Umbilical cord (tissue), 2 donors: ENCODE measurements around the gene UBIAD1. TPM values are rescaled to one million over a fixed set of nuclear protein-coding genes. Genes with fewer than 3 reads are reported as not detected.
"Not testable (repeated sequence)": the region's sequence is repeated elsewhere in the genome, so short reads cannot be mapped to it uniquely, and the experiment has no call there.

Experiments
- DNase-seq: peaks from one replicate; pipeline ENCODE4 v3.0.0-alpha.2; 2015; ENCODE audit warnings: low spot score
- total RNA-seq: library from RNA; depleted of rRNA; stranded (reverse); fragments of >200 nt; gene quantifications from one replicate; pipeline ENCODE4 v1.2.3, GENCODE V29; 2014; ENCODE audit warnings: low replicate concordance; ENCODE audit not compliant: insufficient read depth

The UBIAD1 gene
- total RNA-seq, 1 donor from 2014 or later: 7.9 TPM

GRCh38 chr1:11279630-11280029, 6.6 kb downstream of the UBIAD1 start:
- DNase-seq: no peak

GRCh38 chr1:11280719-11281376, 7.8 kb downstream of the UBIAD1 start:
- DNase-seq: no peak

GRCh38 chr1:11281518-11282331, 8.7 kb downstream of the UBIAD1 start:
- DNase-seq: peak; percentile 14

- no peak for DNase-seq
Measured at GRCh38 chr1:11283151-11283550, 10.2 kb downstream of the UBIAD1 start.

- no peak for DNase-seq
Measured at GRCh38 chr1:11284784-11285183, 11.8 kb downstream of the UBIAD1 start.

GRCh38 chr1:11285883-11286734, 13.1 kb downstream of the UBIAD1 start:
- DNase-seq: peak; percentile 12

- no peak for DNase-seq
Measured at GRCh38 chr1:11286735-11287410, 13.9 kb downstream of the UBIAD1 start.

GRCh38 chr1:11289064-11289463, 16.1 kb downstream of the UBIAD1 start:
- DNase-seq: no peak

GRCh38 chr1:11291049-11291448, 18.1 kb downstream of the UBIAD1 start:
- no peak for DNase-seq

- DNase-seq: no peak
Measured at GRCh38 chr1:11293856-11294255, 20.9 kb downstream of the UBIAD1 start.

GRCh38 chr1:11294951-11295350, 22.0 kb downstream of the UBIAD1 start:
- no peak for DNase-seq

- DNase-seq: no peak
Measured at GRCh38 chr1:11295905-11296304, 22.9 kb downstream of the UBIAD1 start.

- DNase-seq: not testable (repeated sequence)
Measured at GRCh38 chr1:11297774-11298173, 24.8 kb downstream of the UBIAD1 start.

- DNase-seq: no peak
Measured at GRCh38 chr1:11298390-11299224, 25.6 kb downstream of the UBIAD1 start.

- DNase-seq: no peak
Measured at GRCh38 chr1:11299225-11299574, 26.2 kb downstream of the UBIAD1 start.

GRCh38 chr1:11301601-11302000, 28.6 kb downstream of the UBIAD1 start:
- DNase-seq: no peak

GRCh38 chr1:11302366-11302765, 29.4 kb downstream of the UBIAD1 start:
- DNase-seq: no peak

GRCh38 chr1:11305516-11305915, 32.5 kb downstream of the UBIAD1 start:
- DNase-seq: not testable (repeated sequence)

- no peak for DNase-seq
Measured at GRCh38 chr1:11307852-11308251, 34.9 kb downstream of the UBIAD1 start.

GRCh38 chr1:11308699-11309224, 35.8 kb downstream of the UBIAD1 start:
- no peak for DNase-seq
